GM18870 (cell line): ENCODE data around the gene SMARCB1.
"Not testable (repeated sequence)": the region's sequence is repeated elsewhere in the genome, so short reads cannot be mapped to it uniquely, and the experiment has no call there.

ENCODE experiments used
- ATAC-seq: cut with Tn5 transposase; IDR thresholded peaks from one replicate; pipeline ENCODE4 v1.9.1; 2021; ENCODE audit warnings: moderate library complexity; ENCODE audit not compliant: unreplicated experiment

Gene SMARCB1

GRCh38 chr22:23841736-23842445 lies 55.1 kb downstream of the SMARCB1 start:
- ATAC-seq = no peak

GRCh38 chr22:23842599-23842998 lies 55.8 kb downstream of the SMARCB1 start:
- no peak for ATAC-seq

- ATAC-seq = no peak
These were observed 58.0 kb downstream of the SMARCB1 start for GRCh38 chr22:23844739-23845202.

- no peak for ATAC-seq
These were observed 58.7 kb downstream of the SMARCB1 start for GRCh38 chr22:23845265-23846080.

GRCh38 chr22:23846081-23846469 lies 59.3 kb downstream of the SMARCB1 start:
- no peak for ATAC-seq

- ATAC-seq = no peak
These were observed 60.6 kb downstream of the SMARCB1 start for GRCh38 chr22:23847310-23847920.

- ATAC-seq = no peak
These were observed 61.5 kb downstream of the SMARCB1 start for GRCh38 chr22:23847991-23848864.

GRCh38 chr22:23849009-23850006 lies 62.5 kb downstream of the SMARCB1 start:
- ATAC-seq = no peak

GRCh38 chr22:23850136-23850611 lies 63.4 kb downstream of the SMARCB1 start:
- no peak for ATAC-seq

GRCh38 chr22:23856721-23857605 lies 70.2 kb downstream of the SMARCB1 start:
- peak; percentile 24 for ATAC-seq

GRCh38 chr22:23857606-23858483 lies 71.1 kb downstream of the SMARCB1 start, which contains the start of gene SLC2A11:
Gene SLC2A11 (plus strand): TSS chr22:23857875. CDS start chr22:23858000, 125 bp downstream.
- peak; percentile 91 for ATAC-seq

GRCh38 chr22:23858484-23858815 lies 71.7 kb downstream of the SMARCB1 start:
- ATAC-seq = no peak

GRCh38 chr22:23859201-23859600 lies 72.4 kb downstream of the SMARCB1 start:
- ATAC-seq = no peak

GRCh38 chr22:23860187-23860586 lies 73.4 kb downstream of the SMARCB1 start:
- not testable (repeated sequence) for ATAC-seq

- no peak for ATAC-seq
These were observed 75.3 kb downstream of the SMARCB1 start for GRCh38 chr22:23862103-23862502.

- not testable (repeated sequence) for ATAC-seq
These were observed 77.9 kb downstream of the SMARCB1 start for GRCh38 chr22:23864499-23865154.

GRCh38 chr22:23868580-23868979 lies 81.8 kb downstream of the SMARCB1 start:
- no peak for ATAC-seq
